Panc1 (cell line): ENCODE data around the gene SDK2. TPM values are rescaled to one million over a fixed set of nuclear protein-coding genes. Genes with fewer than 3 reads are reported as not detected.

Experiments used
- ATAC-seq: fragments of 200-7000 bp; cut with Tn5 transposase; 2 replicates; pipeline ENCODE4 v1.9.1; 2020; ENCODE audit warnings: mild to moderate bottlenecking, moderate library complexity
- BruUV-seq: library from RNA; stranded (reverse); fragments of 400-500 nt; replicated peaks from 2 replicates; lab custom pipeline; 2021; lab: Mats Ljungman, UMichigan
- CTCF ChIA-PET: fragments of 300-600 bp; sonication (Branson Sonifier 250); formaldehyde crosslinking; loops from one replicate; lab custom pipeline; 2022; ENCODE audit warnings: antibody characterized with exemption; lab: Charles Lee
- POLR2A ChIA-PET: fragments of 300-600 bp; sonication (Branson Sonifier 250); formaldehyde crosslinking; loops from one replicate; lab custom pipeline; 2022; ENCODE audit warnings: antibody characterized with exemption; lab: Charles Lee
- DNase-seq: peaks from one replicate; pipeline ENCODE4 v3.0.0-alpha.2; 2010; ENCODE audit warnings: low read depth, low spot score
- H3K27ac ChIP-seq: 2 replicates; pipeline ENCODE4 v1.5.1; 2011; ENCODE audit warnings: mild to moderate bottlenecking, low read length, inconsistent platforms
- H3K27me3 ChIP-seq: fragments of 200-500 bp; sonication (Bioruptor generic); 2 replicates; pipeline ENCODE4 v1.6.0; 2014; ENCODE audit warnings: low read length, inconsistent platforms; ENCODE audit not compliant: control insufficient read depth, insufficient read depth
- H3K36me3 ChIP-seq: fragments of 200-500 bp; sonication (Bioruptor generic); 2 replicates; pipeline ENCODE4 v1.5.1; 2014; ENCODE audit warnings: inconsistent platforms, mild to moderate bottlenecking, low read length, moderate library complexity; ENCODE audit not compliant: control insufficient read depth, insufficient read depth
- H3K4me1 ChIP-seq: 2 replicates; pipeline ENCODE4 v1.5.1; 2011; ENCODE audit warnings: inconsistent platforms, mild to moderate bottlenecking, low read length, moderate library complexity; ENCODE audit not compliant: control insufficient read depth, insufficient read depth
- H3K4me3 ChIP-seq, 2 experiments: 2 replicates each; pipeline ENCODE4 v1.5.1; 2011 to 2012; ENCODE audit warnings: low read depth in 2 of 2, low read length in 2 of 2, mild to moderate bottlenecking in 2 of 2, inconsistent platforms in 1 of 2, moderate library complexity in 1 of 2
- H3K9me3 ChIP-seq: fragments of 200-500 bp; sonication (Bioruptor generic); 2 replicates; pipeline ENCODE4 v1.5.1; 2014; ENCODE audit warnings: low read depth, mild to moderate bottlenecking, inconsistent platforms, low read length, moderate library complexity; ENCODE audit not compliant: control insufficient read depth, insufficient read depth
- POLR2AphosphoS5 ChIP-seq: IDR thresholded peaks from 2 replicates; pipeline ENCODE4 v1.6.1; 2012; ENCODE audit warnings: mild to moderate bottlenecking, low read depth, low read length, moderate library complexity
- SIN3A ChIP-seq: IDR thresholded peaks from 2 replicates; pipeline ENCODE4 v1.6.1; 2012; ENCODE audit warnings: low read depth, mild to moderate bottlenecking, low read length, moderate library complexity, borderline replicate concordance; ENCODE audit not compliant: insufficient read depth
- TCF7L2 ChIP-seq: IDR thresholded peaks from 2 replicates; pipeline ENCODE4 v1.6.1; 2011; ENCODE audit warnings: mild to moderate bottlenecking, low read depth, low read length, inconsistent platforms
- in situ Hi-C: cut with HindIII; loops from 2 replicates; pipeline ENCODE4 v1.10.0; 2016; ENCODE audit warnings: low sequenced_read_pairs, low pct_unique_long_range_greater_than_20kb
- intact Hi-C: fragments of 100-400 bp; cut with micrococcal nuclease; formaldehyde crosslinking; loops from one replicate; pipeline ENCODE4 v1.10.0; 2022; ENCODE audit not compliant: unreplicated experiment
- total RNA-seq: library from RNA; stranded (reverse); gene quantifications from one replicate; pipeline ENCODE4 v1.2.1, GENCODE V29; 2021; ENCODE audit not compliant: unreplicated experiment
- TF ChIP-seq, protein P1 (sequence below), 2 experiments: IDR thresholded peaks; 2 replicates each; pipeline ENCODE4 v1.6.1; 2011 to 2012; ENCODE audit warnings: low read depth in 2 of 2, control low read depth in 1 of 2, low read length in 1 of 2, mild to moderate bottlenecking in 1 of 2, moderate library complexity in 1 of 2; ENCODE audit not compliant: insufficient read depth in 1 of 2
- TF ChIP-seq, protein P2 (sequence below): fragments of 450-650 bp; IDR thresholded peaks from 2 replicates; pipeline ENCODE4 v1.5.1; 2017; ENCODE audit warnings: mild to moderate bottlenecking

Gene SDK2
- total RNA-seq, 1 experiment from 2014 or later = 0.41 TPM

DNA sequence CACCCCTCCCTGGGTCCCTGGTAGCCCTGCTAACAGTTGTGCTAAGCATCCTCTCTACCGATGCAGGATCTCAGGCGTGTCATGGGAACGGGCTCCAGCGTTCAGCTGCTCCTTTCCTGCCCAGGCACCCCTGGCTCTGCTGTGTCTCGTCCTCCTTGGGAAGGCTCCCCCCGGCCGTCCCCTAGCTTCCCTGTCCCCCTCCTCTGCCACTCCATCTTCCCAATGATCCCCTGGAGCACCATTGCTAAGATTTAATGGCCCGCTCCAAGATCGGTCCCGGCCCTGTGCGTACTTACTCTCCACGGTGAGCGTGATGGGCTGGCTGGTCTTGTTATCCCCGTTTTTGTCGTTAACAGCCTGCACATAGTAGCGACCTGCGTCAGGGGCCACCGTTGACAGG lies 196.9 kb downstream of the SDK2 start:
- POLR2A ChIA-PET = no interaction called here

DNA sequence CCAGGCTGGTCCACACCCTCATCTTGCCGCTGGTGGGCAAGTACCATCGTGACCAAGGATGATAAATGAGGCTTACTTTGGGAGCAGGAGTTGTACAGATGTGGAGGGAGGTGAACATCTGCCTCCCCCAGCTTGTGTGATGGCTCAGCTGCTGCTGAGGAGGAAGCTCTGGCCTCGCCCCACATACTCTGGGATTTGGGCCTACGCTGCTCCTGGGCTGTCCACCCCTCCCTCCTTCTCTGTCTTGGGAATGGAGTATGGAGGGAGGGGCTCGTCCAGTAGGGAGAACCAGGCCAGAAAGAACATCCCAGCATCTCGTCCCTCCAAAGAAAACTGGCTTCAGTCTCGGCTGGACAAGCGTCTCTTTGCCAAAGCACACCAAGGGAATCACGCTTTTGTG lies 197.6 kb downstream of the SDK2 start:
- ATAC-seq (no peak; the same call in 1 of the 2 replicates), DNase-seq (no peak)
- no peaks in the 10 kb centered on the region for H3K36me3 ChIP-seq
- H3K4me3 ChIP-seq = no peak overlapping the region
- in situ Hi-C loops = no loop called here
- ChIA-PET POLR2A (no interaction called here), CTCF (no interaction called here)
- intact Hi-C loops = no loop called here
- H3K27ac ChIP-seq = no peak overlapping the region
- no peaks in the 10 kb centered on the region for H3K4me1 ChIP-seq
- no peak for TF ChIP-seq POLR2AphosphoS5
- TF ChIP-seq, protein P1, sequence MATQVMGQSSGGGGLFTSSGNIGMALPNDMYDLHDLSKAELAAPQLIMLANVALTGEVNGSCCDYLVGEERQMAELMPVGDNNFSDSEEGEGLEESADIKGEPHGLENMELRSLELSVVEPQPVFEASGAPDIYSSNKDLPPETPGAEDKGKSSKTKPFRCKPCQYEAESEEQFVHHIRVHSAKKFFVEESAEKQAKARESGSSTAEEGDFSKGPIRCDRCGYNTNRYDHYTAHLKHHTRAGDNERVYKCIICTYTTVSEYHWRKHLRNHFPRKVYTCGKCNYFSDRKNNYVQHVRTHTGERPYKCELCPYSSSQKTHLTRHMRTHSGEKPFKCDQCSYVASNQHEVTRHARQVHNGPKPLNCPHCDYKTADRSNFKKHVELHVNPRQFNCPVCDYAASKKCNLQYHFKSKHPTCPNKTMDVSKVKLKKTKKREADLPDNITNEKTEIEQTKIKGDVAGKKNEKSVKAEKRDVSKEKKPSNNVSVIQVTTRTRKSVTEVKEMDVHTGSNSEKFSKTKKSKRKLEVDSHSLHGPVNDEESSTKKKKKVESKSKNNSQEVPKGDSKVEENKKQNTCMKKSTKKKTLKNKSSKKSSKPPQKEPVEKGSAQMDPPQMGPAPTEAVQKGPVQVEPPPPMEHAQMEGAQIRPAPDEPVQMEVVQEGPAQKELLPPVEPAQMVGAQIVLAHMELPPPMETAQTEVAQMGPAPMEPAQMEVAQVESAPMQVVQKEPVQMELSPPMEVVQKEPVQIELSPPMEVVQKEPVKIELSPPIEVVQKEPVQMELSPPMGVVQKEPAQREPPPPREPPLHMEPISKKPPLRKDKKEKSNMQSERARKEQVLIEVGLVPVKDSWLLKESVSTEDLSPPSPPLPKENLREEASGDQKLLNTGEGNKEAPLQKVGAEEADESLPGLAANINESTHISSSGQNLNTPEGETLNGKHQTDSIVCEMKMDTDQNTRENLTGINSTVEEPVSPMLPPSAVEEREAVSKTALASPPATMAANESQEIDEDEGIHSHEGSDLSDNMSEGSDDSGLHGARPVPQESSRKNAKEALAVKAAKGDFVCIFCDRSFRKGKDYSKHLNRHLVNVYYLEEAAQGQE (IDR thresholded peaks at IDR 0.05; ENCODE audit: insufficient read depth in 1 of 2, low read depth in 2 of 2, low read length in 1 of 2) = no peak
- no peak for TF ChIP-seq TCF7L2
- no peak for TF ChIP-seq SIN3A
- TF ChIP-seq, protein P2, sequence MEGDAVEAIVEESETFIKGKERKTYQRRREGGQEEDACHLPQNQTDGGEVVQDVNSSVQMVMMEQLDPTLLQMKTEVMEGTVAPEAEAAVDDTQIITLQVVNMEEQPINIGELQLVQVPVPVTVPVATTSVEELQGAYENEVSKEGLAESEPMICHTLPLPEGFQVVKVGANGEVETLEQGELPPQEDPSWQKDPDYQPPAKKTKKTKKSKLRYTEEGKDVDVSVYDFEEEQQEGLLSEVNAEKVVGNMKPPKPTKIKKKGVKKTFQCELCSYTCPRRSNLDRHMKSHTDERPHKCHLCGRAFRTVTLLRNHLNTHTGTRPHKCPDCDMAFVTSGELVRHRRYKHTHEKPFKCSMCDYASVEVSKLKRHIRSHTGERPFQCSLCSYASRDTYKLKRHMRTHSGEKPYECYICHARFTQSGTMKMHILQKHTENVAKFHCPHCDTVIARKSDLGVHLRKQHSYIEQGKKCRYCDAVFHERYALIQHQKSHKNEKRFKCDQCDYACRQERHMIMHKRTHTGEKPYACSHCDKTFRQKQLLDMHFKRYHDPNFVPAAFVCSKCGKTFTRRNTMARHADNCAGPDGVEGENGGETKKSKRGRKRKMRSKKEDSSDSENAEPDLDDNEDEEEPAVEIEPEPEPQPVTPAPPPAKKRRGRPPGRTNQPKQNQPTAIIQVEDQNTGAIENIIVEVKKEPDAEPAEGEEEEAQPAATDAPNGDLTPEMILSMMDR = no peak
- no TSS peak for BruUV-seq
- no peaks in the 10 kb centered on the region for H3K9me3 ChIP-seq
- peaks cover 2% of the 10 kb centered on the region; the same call in 1 of the 2 replicates for H3K27me3 ChIP-seq

More for the DNA sequence above, 196.9 kb downstream of the SDK2 start:
- H3K4me1 ChIP-seq = no peaks in the 10 kb centered on the region
- DNase-seq (no peak), ATAC-seq (no peak)
- H3K27ac ChIP-seq = no peak overlapping the region
- H3K36me3 ChIP-seq = no peaks in the 10 kb centered on the region
- H3K4me3 ChIP-seq = no peak overlapping the region
- intact Hi-C loops (no loop called here), in situ Hi-C loops (no loop called here)
- peaks cover 2% of the 10 kb centered on the region; the same call in 1 of the 2 replicates for H3K27me3 ChIP-seq
- CTCF ChIA-PET = no interaction called here
- TF ChIP-seq TCF7L2 = no peak
- TF ChIP-seq, protein P2 = no peak
- TF ChIP-seq SIN3A = no peak
- no peak for TF ChIP-seq POLR2AphosphoS5
- TF ChIP-seq, protein P1 (IDR thresholded peaks at IDR 0.05; ENCODE audit: insufficient read depth in 1 of 2, low read depth in 2 of 2, low read length in 1 of 2) = no peak
- H3K9me3 ChIP-seq = no peaks in the 10 kb centered on the region
- no TSS peak for BruUV-seq
